Measurements from ENCODE around the gene MUC2.

DNA sequence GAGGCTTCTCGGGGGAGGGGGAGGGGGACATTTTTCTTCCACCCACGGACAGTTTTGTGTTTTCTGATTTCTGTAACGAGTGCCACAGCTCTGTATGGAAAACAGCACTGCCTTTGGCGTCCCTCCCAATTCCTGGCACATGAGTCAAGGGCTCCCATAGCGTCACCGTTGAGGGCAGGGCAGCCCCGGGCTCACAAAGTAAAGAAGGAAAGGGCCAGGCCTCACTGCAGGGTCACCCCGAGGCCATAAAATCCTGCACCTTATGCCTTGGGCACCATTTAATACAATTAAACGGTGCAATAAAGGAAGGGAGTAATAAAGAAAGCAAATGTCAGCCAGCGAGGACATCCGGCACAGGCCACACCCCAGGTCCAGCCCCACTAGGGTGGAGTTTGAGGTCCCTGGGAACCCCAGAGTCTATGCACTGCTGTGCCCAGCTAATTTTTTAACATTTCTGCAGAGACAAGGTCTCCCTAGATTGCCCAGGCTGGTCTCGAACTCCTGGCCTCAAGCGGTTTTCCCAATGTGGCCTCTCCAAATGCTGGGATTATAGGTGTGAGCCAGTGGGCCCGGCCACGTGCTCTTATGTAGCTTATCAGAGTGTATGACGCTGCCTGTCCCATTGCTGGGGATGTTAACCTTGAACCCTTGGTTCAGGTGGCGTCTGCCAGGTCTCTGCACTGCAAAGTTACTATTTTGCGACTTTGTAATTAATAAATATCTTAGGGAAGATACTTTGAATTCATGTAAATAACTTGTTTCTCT is 13.6 kb upstream of the MUC2 start:
- TF ChIP-seq, protein P1, sequence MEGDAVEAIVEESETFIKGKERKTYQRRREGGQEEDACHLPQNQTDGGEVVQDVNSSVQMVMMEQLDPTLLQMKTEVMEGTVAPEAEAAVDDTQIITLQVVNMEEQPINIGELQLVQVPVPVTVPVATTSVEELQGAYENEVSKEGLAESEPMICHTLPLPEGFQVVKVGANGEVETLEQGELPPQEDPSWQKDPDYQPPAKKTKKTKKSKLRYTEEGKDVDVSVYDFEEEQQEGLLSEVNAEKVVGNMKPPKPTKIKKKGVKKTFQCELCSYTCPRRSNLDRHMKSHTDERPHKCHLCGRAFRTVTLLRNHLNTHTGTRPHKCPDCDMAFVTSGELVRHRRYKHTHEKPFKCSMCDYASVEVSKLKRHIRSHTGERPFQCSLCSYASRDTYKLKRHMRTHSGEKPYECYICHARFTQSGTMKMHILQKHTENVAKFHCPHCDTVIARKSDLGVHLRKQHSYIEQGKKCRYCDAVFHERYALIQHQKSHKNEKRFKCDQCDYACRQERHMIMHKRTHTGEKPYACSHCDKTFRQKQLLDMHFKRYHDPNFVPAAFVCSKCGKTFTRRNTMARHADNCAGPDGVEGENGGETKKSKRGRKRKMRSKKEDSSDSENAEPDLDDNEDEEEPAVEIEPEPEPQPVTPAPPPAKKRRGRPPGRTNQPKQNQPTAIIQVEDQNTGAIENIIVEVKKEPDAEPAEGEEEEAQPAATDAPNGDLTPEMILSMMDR (conservative IDR thresholded peaks at IDR 0.05; ENCODE audit: low read length): no peak
- TF ChIP-seq EZH2phosphoT487 (IDR thresholded peaks at IDR 0.05; ENCODE audit: borderline replicate concordance, low read depth, low read length): no peak
